Osteoblast (primary cell): Measurements from ENCODE around the gene ART3. TPM values are rescaled to one million over a fixed set of nuclear protein-coding genes. Genes with fewer than 3 reads are reported as not detected.
"Not testable (repeated sequence)": the region's sequence is repeated elsewhere in the genome, so short reads cannot be mapped to it uniquely, and the experiment has no call there.

Source experiments
- DNase-seq: peaks from one replicate; pipeline ENCODE4 v3.0.0; 2011; ENCODE audit warnings: low spot score, mixed read lengths; ENCODE audit not compliant: insufficient read length; ENCODE audit errors: missing footprints
- H2AFZ ChIP-seq: 2 replicates; pipeline ENCODE4 v1.6.0; 2011; ENCODE audit warnings: mild to moderate bottlenecking, low read length
- H3K27ac ChIP-seq: 2 replicates; pipeline ENCODE4 v1.5.1; 2011; ENCODE audit warnings: mild to moderate bottlenecking, low read depth, low read length, moderate library complexity
- H3K27me3 ChIP-seq: 2 replicates; pipeline ENCODE4 v1.6.0; 2012; ENCODE audit warnings: mild to moderate bottlenecking, control low read depth, inconsistent platforms, low read length, moderate library complexity; ENCODE audit not compliant: insufficient read depth
- H3K36me3 ChIP-seq: 2 replicates; pipeline ENCODE4 v1.5.1; 2011; ENCODE audit warnings: mild to moderate bottlenecking, low read length, control low read depth, moderate library complexity; ENCODE audit not compliant: insufficient read depth
- H3K4me1 ChIP-seq: 2 replicates; pipeline ENCODE4 v1.5.1; 2011; ENCODE audit warnings: mild to moderate bottlenecking, low read length, control low read depth, moderate library complexity; ENCODE audit not compliant: insufficient read depth
- H3K4me2 ChIP-seq: 2 replicates; pipeline ENCODE4 v1.6.0; 2011; ENCODE audit warnings: mild to moderate bottlenecking, low read length; ENCODE audit not compliant: insufficient read depth
- H3K4me3 ChIP-seq: fragments of 200-600 bp; sonication (generic); 3 replicates; pipeline ENCODE4 v1.5.1; 2012; ENCODE audit warnings: mild to moderate bottlenecking, low read length, inconsistent platforms; ENCODE audit not compliant: insufficient read depth
- H3K79me2 ChIP-seq: 2 replicates; pipeline ENCODE4 v1.6.0; 2012; ENCODE audit warnings: mild to moderate bottlenecking, low read length, control low read depth, inconsistent platforms; ENCODE audit not compliant: insufficient read depth
- H3K9me3 ChIP-seq: 2 replicates; pipeline ENCODE4 v1.5.1; 2011; ENCODE audit warnings: low read depth, low read length, control low read depth
- H4K20me1 ChIP-seq: 2 replicates; pipeline ENCODE4 v1.6.0; 2012; ENCODE audit warnings: mild to moderate bottlenecking, low read length, control low read depth; ENCODE audit not compliant: insufficient read depth
- total RNA-seq: library from RNA; depleted of rRNA; stranded (reverse); fragments of >200 nt; gene quantifications from 2 replicates; pipeline ENCODE4 v1.2.3, GENCODE V29; 2012
- TF ChIP-seq, protein P1 (sequence below): IDR thresholded peaks from 2 replicates; pipeline ENCODE4 v1.5.1; 2011; ENCODE audit warnings: mild to moderate bottlenecking, low read depth, low read length, moderate library complexity; ENCODE audit errors: extremely low read depth

The ART3 gene
- total RNA-seq, 1 donor, result under 0.01 TPM

- Histone ChIP-seq H4K20me1 (no peaks in the 10 kb centered on the region), H3K9me3 (no peaks in the 10 kb centered on the region), H3K79me2 (no peaks in the 10 kb centered on the region), H2AFZ (no peak within 1 kb of the TSS), H3K4me3 (no peak within 1 kb of the TSS), H3K4me2 (no peak within 1 kb of the TSS), H3K36me3 (no peaks in the 10 kb centered on the region), H3K27ac (no peak within 1 kb of the TSS), H3K27me3 (peaks cover 26% of the 10 kb centered on the region), H3K4me1 (no peaks in the 10 kb centered on the region)
- DNase-seq, result no peak
- TF ChIP-seq, protein P1, sequence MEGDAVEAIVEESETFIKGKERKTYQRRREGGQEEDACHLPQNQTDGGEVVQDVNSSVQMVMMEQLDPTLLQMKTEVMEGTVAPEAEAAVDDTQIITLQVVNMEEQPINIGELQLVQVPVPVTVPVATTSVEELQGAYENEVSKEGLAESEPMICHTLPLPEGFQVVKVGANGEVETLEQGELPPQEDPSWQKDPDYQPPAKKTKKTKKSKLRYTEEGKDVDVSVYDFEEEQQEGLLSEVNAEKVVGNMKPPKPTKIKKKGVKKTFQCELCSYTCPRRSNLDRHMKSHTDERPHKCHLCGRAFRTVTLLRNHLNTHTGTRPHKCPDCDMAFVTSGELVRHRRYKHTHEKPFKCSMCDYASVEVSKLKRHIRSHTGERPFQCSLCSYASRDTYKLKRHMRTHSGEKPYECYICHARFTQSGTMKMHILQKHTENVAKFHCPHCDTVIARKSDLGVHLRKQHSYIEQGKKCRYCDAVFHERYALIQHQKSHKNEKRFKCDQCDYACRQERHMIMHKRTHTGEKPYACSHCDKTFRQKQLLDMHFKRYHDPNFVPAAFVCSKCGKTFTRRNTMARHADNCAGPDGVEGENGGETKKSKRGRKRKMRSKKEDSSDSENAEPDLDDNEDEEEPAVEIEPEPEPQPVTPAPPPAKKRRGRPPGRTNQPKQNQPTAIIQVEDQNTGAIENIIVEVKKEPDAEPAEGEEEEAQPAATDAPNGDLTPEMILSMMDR, result no peak
Measured at GRCh38 chr4:76035799-76036380, 38.6 kb upstream of the ART3 start, which contains the start of gene CXCL11. Gene CXCL11 (minus strand): TSS chr4:76036070. CDS start chr4:76035987, 83 bp downstream.

- H3K79me2 ChIP-seq, result no peaks in the 10 kb centered on the region
- H3K27ac ChIP-seq, result no peak overlapping the region
- no peaks in the 10 kb centered on the region for H4K20me1 ChIP-seq
- H3K36me3 ChIP-seq, result no peaks in the 10 kb centered on the region
- no peak overlapping the region for H2AFZ ChIP-seq
- no peaks in the 10 kb centered on the region for H3K9me3 ChIP-seq
- peaks cover 23% of the 10 kb centered on the region for H3K27me3 ChIP-seq
- H3K4me3 ChIP-seq, result no peak overlapping the region
- no peak overlapping the region for H3K4me2 ChIP-seq
- DNase-seq, result no peak
- no peaks in the 10 kb centered on the region for H3K4me1 ChIP-seq
- TF ChIP-seq, protein P1, result no peak
Measured at GRCh38 chr4:76036855-76037254, 37.7 kb upstream of the ART3 start.

- not testable (repeated sequence) for H3K27me3 ChIP-seq, H2AFZ ChIP-seq, H3K36me3 ChIP-seq, H3K4me2 ChIP-seq, H4K20me1 ChIP-seq, H3K27ac ChIP-seq, H3K9me3 ChIP-seq, H3K4me3 ChIP-seq, H3K4me1 ChIP-seq, H3K79me2 ChIP-seq
- DNase-seq, result peak; percentile 83
Measured at GRCh38 chr4:76042241-76042998, 32.1 kb upstream of the ART3 start.

DNA sequence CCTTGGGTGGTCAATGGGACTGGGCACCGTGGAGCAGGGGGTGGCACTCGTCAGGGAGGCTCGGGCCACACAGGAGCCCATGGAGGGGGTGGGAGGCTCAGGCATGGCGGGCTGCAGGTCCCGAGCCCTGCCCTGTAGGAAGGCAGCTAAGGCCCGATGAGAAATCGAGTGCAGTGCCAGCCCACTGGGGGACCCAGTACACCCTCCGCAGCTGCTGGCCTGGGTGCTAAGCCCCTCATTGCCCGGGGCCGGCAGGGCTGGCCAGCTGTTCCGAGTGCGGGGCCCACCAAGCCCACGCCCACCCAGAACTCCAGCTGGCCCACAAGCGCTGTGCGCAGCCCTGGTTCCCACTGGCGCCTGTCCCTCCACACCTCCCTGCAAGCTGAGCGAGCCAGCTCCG, 31.2 kb upstream of the ART3 start:
- H3K4me2 ChIP-seq, H3K9me3 ChIP-seq, H3K36me3 ChIP-seq, H3K4me3 ChIP-seq, H2AFZ ChIP-seq, H3K27ac ChIP-seq, H3K4me1 ChIP-seq, H3K79me2 ChIP-seq, H3K27me3 ChIP-seq, H4K20me1 ChIP-seq, DNase-seq: not testable (repeated sequence)

GRCh38 chr4:76044686-76045085, 29.8 kb upstream of the ART3 start:
- H3K36me3 ChIP-seq, H3K27ac ChIP-seq, H3K79me2 ChIP-seq, H3K4me2 ChIP-seq, H2AFZ ChIP-seq, H4K20me1 ChIP-seq, H3K9me3 ChIP-seq, H3K4me1 ChIP-seq, H3K4me3 ChIP-seq, H3K27me3 ChIP-seq, DNase-seq: not testable (repeated sequence)

DNA sequence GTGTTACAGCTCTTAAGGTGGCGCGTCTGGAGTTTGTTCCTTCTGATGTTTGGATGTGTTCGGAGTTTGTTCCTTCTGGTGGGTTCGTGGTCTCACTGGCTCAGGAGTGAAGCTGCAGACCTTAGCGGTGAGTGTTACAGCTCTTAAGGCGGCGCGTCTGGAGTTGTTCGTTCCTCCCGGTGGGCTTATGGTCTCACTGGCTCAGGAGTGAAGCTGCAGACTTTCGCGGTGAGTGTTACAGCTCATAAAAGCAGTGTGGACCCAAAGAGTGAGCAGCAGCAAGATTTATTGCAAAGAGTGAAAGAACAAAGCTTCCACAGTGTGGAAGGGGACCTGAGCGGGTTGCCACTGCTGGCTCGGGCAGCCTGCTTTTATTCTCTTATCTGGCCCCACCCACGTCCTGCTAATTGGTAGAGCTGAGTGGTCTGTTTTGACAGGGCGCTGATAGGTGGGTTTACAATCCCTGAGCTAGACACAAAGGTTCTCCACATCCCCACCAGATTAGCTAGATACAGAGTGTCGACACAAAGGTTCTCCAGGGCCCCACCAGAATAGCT, 24.6 kb upstream of the ART3 start:
- H3K4me2 ChIP-seq, H3K79me2 ChIP-seq, H3K27ac ChIP-seq, H4K20me1 ChIP-seq, H3K9me3 ChIP-seq, H2AFZ ChIP-seq, H3K4me1 ChIP-seq, H3K4me3 ChIP-seq, H3K36me3 ChIP-seq, DNase-seq: not testable (repeated sequence)
- H3K27me3 ChIP-seq, result peaks cover 20% of the 10 kb centered on the region

DNA sequence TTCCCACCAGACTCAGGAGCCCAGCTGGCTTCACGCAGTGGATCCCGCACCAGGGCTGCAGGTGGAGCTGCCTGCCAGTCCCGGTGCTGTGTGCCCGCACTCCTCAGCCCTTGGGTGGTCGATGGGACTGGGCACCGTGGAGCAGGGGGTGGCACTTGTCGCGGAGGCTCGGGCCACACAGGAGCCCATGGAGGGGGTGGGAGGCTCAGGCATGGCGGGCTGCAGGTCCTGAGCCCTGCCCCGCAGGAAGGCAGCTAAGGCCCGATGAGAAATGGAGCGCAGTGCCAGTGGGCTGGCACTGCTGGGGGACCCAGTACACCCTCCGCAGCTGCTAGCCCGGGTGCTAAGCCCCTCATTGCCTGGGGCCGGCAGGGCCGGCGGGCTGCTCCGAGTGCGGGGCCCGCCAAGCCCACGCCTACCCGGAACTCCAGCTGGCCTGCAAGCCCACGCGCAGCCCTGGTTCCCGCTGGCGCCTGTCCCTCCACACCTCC, 23.9 kb upstream of the ART3 start:
- H4K20me1 ChIP-seq, H2AFZ ChIP-seq, DNase-seq, H3K79me2 ChIP-seq, H3K9me3 ChIP-seq, H3K36me3 ChIP-seq, H3K27ac ChIP-seq, H3K4me1 ChIP-seq, H3K4me3 ChIP-seq, H3K4me2 ChIP-seq: not testable (repeated sequence)
- peaks cover 27% of the 10 kb centered on the region for H3K27me3 ChIP-seq
